Mesendoderm (in vitro differentiated cells): ENCODE results near the gene KCNJ13.
A peak's percentile ranks its signal among the peaks of the same experiment; 100 is the strongest.

Experiments
- DNase-seq: peaks from one replicate; pipeline ENCODE4 v3.0.0; 2013
- H2AK5ac ChIP-seq: 2 replicates; pipeline ENCODE4 v1.6.1; 2013; ENCODE audit warnings: low read length, inconsistent platforms
- H2BK120ac ChIP-seq: 2 replicates; pipeline ENCODE4 v1.6.1; 2013; ENCODE audit warnings: low read depth, mild to moderate bottlenecking, low read length, moderate library complexity, mixed read lengths
- H2BK15ac ChIP-seq: replicated peaks from 2 replicates; pipeline ENCODE4 v1.6.1; 2013; ENCODE audit warnings: low read depth, mild to moderate bottlenecking, moderate library complexity
- H2BK5ac ChIP-seq: 2 replicates; pipeline ENCODE4 v1.6.1; 2013; ENCODE audit warnings: low read length, inconsistent platforms
- H3K18ac ChIP-seq: 2 replicates; pipeline ENCODE4 v1.6.1; 2013; ENCODE audit warnings: mild to moderate bottlenecking, low read length, mixed read lengths
- H3K23ac ChIP-seq: one replicate; pipeline ENCODE4 v1.6.1; 2013; ENCODE audit warnings: low read length
- H3K27ac ChIP-seq: 2 replicates; pipeline ENCODE4 v1.5.1; 2013; ENCODE audit warnings: low read depth, mild to moderate bottlenecking, inconsistent platforms, low read length, moderate library complexity
- H3K27me3 ChIP-seq: 2 replicates; pipeline ENCODE4 v1.6.1; 2013; ENCODE audit warnings: low read length, control low read depth, mild to moderate bottlenecking, inconsistent platforms; ENCODE audit not compliant: insufficient read depth, poor library complexity
- H3K36me3 ChIP-seq: 2 replicates; pipeline ENCODE4 v1.6.1; 2013; ENCODE audit warnings: low read length, inconsistent platforms; ENCODE audit not compliant: control insufficient read depth, insufficient read depth
- H3K4ac ChIP-seq: one replicate; pipeline ENCODE4 v1.6.1; 2013; ENCODE audit warnings: low read depth, mild to moderate bottlenecking, low read length, moderate library complexity
- H3K4me1 ChIP-seq: 2 replicates; pipeline ENCODE4 v1.6.1; 2013; ENCODE audit warnings: low read depth, low read length, inconsistent platforms; ENCODE audit not compliant: control insufficient read depth
- H3K4me2 ChIP-seq: 2 replicates; pipeline ENCODE4 v1.6.1; 2013; ENCODE audit warnings: low read length
- H3K4me3 ChIP-seq: 2 replicates; pipeline ENCODE4 v1.5.1; 2013; ENCODE audit warnings: mild to moderate bottlenecking, low read length
- H3K56ac ChIP-seq: one replicate; pipeline ENCODE4 v1.6.1; 2013; ENCODE audit warnings: low read length
- H3K79me1 ChIP-seq: 2 replicates; pipeline ENCODE4 v1.6.1; 2013; ENCODE audit warnings: low read length, inconsistent platforms
- H3K79me2 ChIP-seq: 2 replicates; pipeline ENCODE4 v1.6.1; 2013; ENCODE audit warnings: mild to moderate bottlenecking, low read length; ENCODE audit not compliant: control insufficient read depth, insufficient read depth
- H3K9ac ChIP-seq: 2 replicates; pipeline ENCODE4 v1.6.1; 2013; ENCODE audit warnings: low read length, inconsistent platforms
- H4K5ac ChIP-seq: one replicate; pipeline ENCODE4 v1.6.1; 2013; ENCODE audit warnings: low read length
- H4K8ac ChIP-seq: one replicate; pipeline ENCODE4 v1.6.1; 2013; ENCODE audit warnings: low read depth, mild to moderate bottlenecking, control low read depth, low read length, moderate library complexity
- WGBS: extraction: QIAGEN DNeasy Blood & Tissue Kit; methylation state at CpG from one replicate; pipeline ENCODE4 v1.1.7; 2013; ENCODE audit warnings: low lambda C conversion rate, missing lambda C conversion rate; ENCODE audit not compliant: insufficient coverage; ENCODE audit errors: extremely low coverage; 5-methylcytosine and 5-hydroxymethylcytosine counted together

Gene KCNJ13

GRCh38 chr2:232791518-232791917 is 15.2 kb upstream of the KCNJ13 start:
- H3K36me3 ChIP-seq = peaks cover 3% of the 10 kb centered on the region
- no peak overlapping the region for H3K27ac ChIP-seq
- no peak overlapping the region for H3K9ac ChIP-seq
- no peak overlapping the region for H3K23ac ChIP-seq
- no peak overlapping the region for H3K18ac ChIP-seq
- H2AK5ac ChIP-seq = no peak overlapping the region
- H2BK120ac ChIP-seq = no peak overlapping the region
- H3K79me1 ChIP-seq = no peaks in the 10 kb centered on the region
- H3K4me3 ChIP-seq = no peak overlapping the region
- H3K79me2 ChIP-seq = no peaks in the 10 kb centered on the region
- DNase-seq = no peak
- H3K4me1 ChIP-seq = no peaks in the 10 kb centered on the region
- H4K8ac ChIP-seq = no peak overlapping the region
- H4K5ac ChIP-seq = no peak overlapping the region
- H3K56ac ChIP-seq = no peak overlapping the region
- H2BK5ac ChIP-seq = no peak overlapping the region
- H2BK15ac ChIP-seq = no peak overlapping the region
- H3K27me3 ChIP-seq = no peaks in the 10 kb centered on the region
- no peak overlapping the region for H3K4ac ChIP-seq
- no peak overlapping the region for H3K4me2 ChIP-seq
- WGBS = no CpG with 5 or more reads among the region's 4 CpGs

GRCh38 chr2:232789082-232789481 is 12.7 kb upstream of the KCNJ13 start:
- Histone ChIP-seq H3K56ac (no peak overlapping the region), H3K79me2 (no peaks in the 10 kb centered on the region), H3K9ac (no peak overlapping the region), H3K36me3 (peaks cover 3% of the 10 kb centered on the region), H4K8ac (no peak overlapping the region), H3K79me1 (no peaks in the 10 kb centered on the region), H3K4ac (no peak overlapping the region), H2BK120ac (no peak overlapping the region), H3K4me2 (no peak overlapping the region), H3K23ac (no peak overlapping the region), H3K18ac (no peak overlapping the region), H2BK15ac (no peak overlapping the region), H3K27me3 (no peaks in the 10 kb centered on the region), H3K27ac (no peak overlapping the region), H2BK5ac (no peak overlapping the region), H3K4me1 (no peaks in the 10 kb centered on the region), H3K4me3 (no peak overlapping the region), H4K5ac (no peak overlapping the region), H2AK5ac (no peak overlapping the region)
- no CpG with 5 or more reads among the region's 4 CpGs for WGBS
- no peak for DNase-seq

GRCh38 chr2:232787806-232788205 is 11.4 kb upstream of the KCNJ13 start:
- no peak overlapping the region for H3K27ac ChIP-seq

GRCh38 chr2:232783278-232783677 is 6.9 kb upstream of the KCNJ13 start:
- Histone ChIP-seq H3K79me1 (no peaks in the 10 kb centered on the region), H3K27ac (no peak overlapping the region), H3K4me2 (no peak overlapping the region), H2BK120ac (no peak overlapping the region), H4K5ac (no peak overlapping the region), H3K4me1 (no peaks in the 10 kb centered on the region), H3K36me3 (peaks cover 1% of the 10 kb centered on the region), H3K18ac (no peak overlapping the region), H3K56ac (no peak overlapping the region), H3K23ac (no peak overlapping the region), H2BK5ac (no peak overlapping the region), H3K9ac (no peak overlapping the region), H3K27me3 (no peaks in the 10 kb centered on the region), H2AK5ac (no peak overlapping the region), H2BK15ac (no peak overlapping the region), H3K79me2 (no peaks in the 10 kb centered on the region), H4K8ac (no peak overlapping the region), H3K4ac (no peak overlapping the region), H3K4me3 (no peak overlapping the region)
- DNase-seq = no peak

More at GRCh38 chr2:232787806-232788205, 11.4 kb upstream of the KCNJ13 start:
- Histone ChIP-seq H2AK5ac (no peak overlapping the region), H3K9ac (no peak overlapping the region), H3K4me2 (no peak overlapping the region), H2BK5ac (no peak overlapping the region), H2BK15ac (no peak overlapping the region), H3K79me2 (no peaks in the 10 kb centered on the region), H4K8ac (no peak overlapping the region), H3K27me3 (no peaks in the 10 kb centered on the region), H3K4me3 (no peak overlapping the region), H3K18ac (no peak overlapping the region), H3K4ac (no peak overlapping the region), H4K5ac (no peak overlapping the region), H3K56ac (no peak overlapping the region), H3K36me3 (peaks cover 3% of the 10 kb centered on the region), H3K79me1 (no peaks in the 10 kb centered on the region), H3K4me1 (no peaks in the 10 kb centered on the region), H2BK120ac (no peak overlapping the region), H3K23ac (no peak overlapping the region)
- DNase-seq = no peak

GRCh38 chr2:232781765-232782164 is 5.4 kb upstream of the KCNJ13 start:
- Histone ChIP-seq H3K56ac (no peak overlapping the region), H4K5ac (no peak overlapping the region), H2AK5ac (no peak overlapping the region), H3K4ac (no peak overlapping the region), H3K9ac (no peak overlapping the region), H2BK120ac (no peak overlapping the region), H3K79me2 (no peaks in the 10 kb centered on the region), H2BK5ac (no peak overlapping the region), H3K27me3 (no peaks in the 10 kb centered on the region), H3K4me3 (no peak overlapping the region), H3K18ac (no peak overlapping the region), H3K27ac (no peak overlapping the region), H3K79me1 (no peaks in the 10 kb centered on the region), H3K4me2 (no peak overlapping the region), H3K36me3 (no peaks in the 10 kb centered on the region), H3K23ac (no peak overlapping the region), H2BK15ac (no peak overlapping the region), H4K8ac (no peak overlapping the region), H3K4me1 (no peaks in the 10 kb centered on the region)
- DNase-seq = peak; percentile 61

- H3K4ac ChIP-seq = no peak overlapping the region
- no peak overlapping the region for H3K18ac ChIP-seq
- H3K27me3 ChIP-seq = no peaks in the 10 kb centered on the region
- no peak overlapping the region for H3K4me3 ChIP-seq
- H3K23ac ChIP-seq = no peak overlapping the region
- H2BK120ac ChIP-seq = no peak overlapping the region
- no peak overlapping the region for H3K4me2 ChIP-seq
- no peaks in the 10 kb centered on the region for H3K79me1 ChIP-seq
- H4K5ac ChIP-seq = no peak overlapping the region
- H3K36me3 ChIP-seq = no peaks in the 10 kb centered on the region
- H3K27ac ChIP-seq = no peak overlapping the region
- no peak overlapping the region for H3K9ac ChIP-seq
- WGBS = no CpG with 5 or more reads among the region's 1 CpG
- peaks cover 3% of the 10 kb centered on the region for H3K4me1 ChIP-seq
- no peak for DNase-seq
- no peak overlapping the region for H2BK15ac ChIP-seq
- H2AK5ac ChIP-seq = no peak overlapping the region
- H3K56ac ChIP-seq = no peak overlapping the region
- no peak overlapping the region for H4K8ac ChIP-seq
- H3K79me2 ChIP-seq = no peaks in the 10 kb centered on the region
- no peak overlapping the region for H2BK5ac ChIP-seq
These were observed 3.6 kb upstream of the KCNJ13 start for GRCh38 chr2:232779934-232780333.
